Body of pancreas (tissue), 4 donors: Measurements from ENCODE around the gene TESMIN. TPM values are rescaled to one million over a fixed set of nuclear protein-coding genes. Genes with fewer than 3 reads are reported as not detected.

Experiments
- ATAC-seq: fragments of 150-250 bp; one replicate; pipeline ENCODE4 v1.9.1; 2016
- DNase-seq, 4 donors: peaks; one replicate each; pipeline ENCODE4 v3.0.0-alpha.2; 2019
- H3K27ac ChIP-seq, 4 donors: fragments of 200-600 bp; sonication (generic); 1 replicate in 3 of 4; 2 replicates in 1 of 4; pipeline versions ENCODE4 v1.5.1 to v1.6.1; 2016 to 2019; ENCODE audit warnings: mild to moderate bottlenecking in 1 of 4, mixed read lengths in 1 of 4, moderate library complexity in 1 of 4
- H3K27me3 ChIP-seq, 2 donors: fragments of 200-600 bp; sonication (generic); one replicate each; pipeline ENCODE4 v1.6.0; 2016; ENCODE audit warnings: mild to moderate bottlenecking in 1 of 2
- H3K36me3 ChIP-seq, 2 donors: fragments of 200-600 bp; sonication (generic); replicated peaks in 1 of 2; 2 replicates each; pipeline ENCODE4 v1.5.1; 2016; ENCODE audit warnings: low read depth in 2 of 2; ENCODE audit not compliant: insufficient read depth in 1 of 2
- H3K4me1 ChIP-seq: fragments of 200-600 bp; sonication (generic); one replicate; pipeline ENCODE4 v1.6.0; 2016
- H3K4me3 ChIP-seq, 2 donors: fragments of 200-600 bp; sonication (generic); 1 replicate in 1 of 2; 2 replicates in 1 of 2; pipeline ENCODE4 v1.5.1; 2016 to 2019
- H3K9me3 ChIP-seq, 3 donors: fragments of 200-600 bp; sonication (generic); 1 replicate in 2 of 3; 2 replicates in 1 of 3; pipeline ENCODE4 v1.5.1; 2016
- CTCF ChIP-seq, 7 experiments: fragments of 450-650 bp in 4 of 7; fragments of 200-600 bp in 3 of 7; sonication (generic) in 3 of 7; IDR thresholded peaks; one replicate each; pipeline ENCODE4 v1.5.1; 2016 to 2019; ENCODE audit warnings: antibody characterized with exemption in 7 of 7
- POLR2A ChIP-seq, 3 donors: fragments of 450-650 bp; IDR thresholded peaks; one replicate each; pipeline ENCODE4 v1.6.1; 2016; ENCODE audit warnings: antibody characterized with exemption in 3 of 3, mild to moderate bottlenecking in 2 of 3
- WGBS, 2 donors: methylation state at CpG; one replicate each; pipeline ENCODE4 v1.1.5; 2017; 5-methylcytosine and 5-hydroxymethylcytosine counted together
- intact Hi-C: fragments of 100-400 bp; cut with DNase I; formaldehyde crosslinking; loops from one replicate; pipeline ENCODE4 v1.15.1; 2023
- total RNA-seq, 2 donors: library from RNA; depleted of rRNA; stranded (reverse); fragments of >200 nt; gene quantifications; one replicate each; pipeline ENCODE4 v1.1.0, GENCODE V29; 2016

The TESMIN gene
- total RNA-seq, 2 donors from 2014 or later, result 1.6 to 7.9 TPM

GRCh38 chr11:68707527-68707926, 43.8 kb downstream of the TESMIN start:
- Histone ChIP-seq H3K9me3 (no peaks in the 10 kb centered on the region), H3K4me3 (no peak overlapping the region), H3K36me3 (no peaks in the 10 kb centered on the region), H3K27ac (no peak overlapping the region), H3K27me3 (no peaks in the 10 kb centered on the region), H3K4me1 (no peaks in the 10 kb centered on the region)
- intact Hi-C loops, result no loop called here
- ATAC-seq (no peak), DNase-seq (no peak)
- TF ChIP-seq POLR2A (IDR thresholded peaks at IDR 0.05), result no peak
- no peak for TF ChIP-seq CTCF (IDR thresholded peaks at IDR 0.05)
- WGBS, 2 donors, result 73 to 80% methylated on average over 7 of the region's 7 CpGs

GRCh38 chr11:68704887-68705286, 46.4 kb downstream of the TESMIN start:
- Histone ChIP-seq H3K9me3 (no peaks in the 10 kb centered on the region), H3K27ac (no peak overlapping the region), H3K36me3 (no peaks in the 10 kb centered on the region), H3K27me3 (no peaks in the 10 kb centered on the region), H3K4me1 (no peaks in the 10 kb centered on the region), H3K4me3 (no peak overlapping the region)
- DNase-seq (no peak), ATAC-seq (no peak)
- no peak for TF ChIP-seq CTCF (IDR thresholded peaks at IDR 0.05)
- TF ChIP-seq POLR2A (IDR thresholded peaks at IDR 0.05), result no peak
- intact Hi-C loops, result no loop called here
- 17 to 24% methylated on average over 15 to 16 of the region's 16 CpGs for WGBS, 2 donors

GRCh38 chr11:68698993-68699392, 52.3 kb downstream of the TESMIN start:
- no peaks in the 10 kb centered on the region for H3K27me3 ChIP-seq
- no peak overlapping the region for H3K4me3 ChIP-seq
- intact Hi-C loops, result no loop called here
- TF ChIP-seq POLR2A (IDR thresholded peaks at IDR 0.05) (no peak), CTCF (IDR thresholded peaks at IDR 0.05) (no peak)
- H3K36me3 ChIP-seq, result no peaks in the 10 kb centered on the region
- no peaks in the 10 kb centered on the region for H3K9me3 ChIP-seq
- H3K27ac ChIP-seq, result no peak overlapping the region
- DNase-seq (no peak), ATAC-seq (no peak)
- no peaks in the 10 kb centered on the region for H3K4me1 ChIP-seq
- WGBS, 2 donors, result 79 to 80% methylated on average over 2 of the region's 2 CpGs

GRCh38 chr11:68695531-68695930, 55.8 kb downstream of the TESMIN start:
- TF ChIP-seq CTCF (IDR thresholded peaks at IDR 0.05) (no peak), POLR2A (IDR thresholded peaks at IDR 0.05) (no peak)
- ATAC-seq (no peak), DNase-seq (no peak)
- Histone ChIP-seq H3K27me3 (no peaks in the 10 kb centered on the region), H3K36me3 (no peaks in the 10 kb centered on the region), H3K4me3 (no peak overlapping the region), H3K27ac (no peak overlapping the region), H3K9me3 (no peaks in the 10 kb centered on the region), H3K4me1 (no peaks in the 10 kb centered on the region)
- intact Hi-C loops, result no loop called here
- 45 to 53% methylated on average over 2 of the region's 2 CpGs for WGBS, 2 donors

GRCh38 chr11:68694431-68695297, 56.7 kb downstream of the TESMIN start:
- H3K4me1 ChIP-seq, result no peaks in the 10 kb centered on the region
- no peaks in the 10 kb centered on the region for H3K36me3 ChIP-seq
- H3K27me3 ChIP-seq, result no peaks in the 10 kb centered on the region
- ATAC-seq (no peak), DNase-seq (no peak)
- H3K9me3 ChIP-seq, result no peaks in the 10 kb centered on the region
- intact Hi-C loops, result no loop called here
- no peak overlapping the region for H3K4me3 ChIP-seq
- WGBS, 2 donors, result 67 to 69% methylated on average over 5 of the region's 5 CpGs
- TF ChIP-seq POLR2A (IDR thresholded peaks at IDR 0.05) (no peak), CTCF (IDR thresholded peaks at IDR 0.05) (no peak)
- no peak overlapping the region for H3K27ac ChIP-seq
